ENCODE data around the gene RARB.

RARB gene

GRCh38 chr3:25582242-25582641 lies 154.2 kb downstream of the RARB start:
- no peak for DNase-seq

DNA sequence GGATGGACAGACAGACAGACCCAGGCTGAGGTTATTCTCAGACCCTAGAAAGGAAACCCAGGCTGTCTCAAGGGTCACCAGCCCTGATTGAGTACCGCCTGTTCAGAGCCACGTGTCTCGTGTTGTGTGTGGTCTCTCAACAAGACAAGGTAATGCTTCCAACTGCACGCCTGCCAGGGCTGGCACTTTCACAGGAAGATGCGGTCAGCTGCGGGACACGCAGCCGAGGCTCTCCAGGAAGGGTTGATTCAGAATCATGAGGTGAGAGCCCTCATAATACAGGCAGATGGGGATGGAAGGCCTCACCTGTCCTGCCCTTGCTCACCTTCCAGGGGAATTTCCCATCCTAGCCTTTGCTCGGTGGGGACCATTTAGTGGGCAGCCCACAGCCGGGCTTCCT lies 155.3 kb downstream of the RARB start:
- DNase-seq = no peak

DNA sequence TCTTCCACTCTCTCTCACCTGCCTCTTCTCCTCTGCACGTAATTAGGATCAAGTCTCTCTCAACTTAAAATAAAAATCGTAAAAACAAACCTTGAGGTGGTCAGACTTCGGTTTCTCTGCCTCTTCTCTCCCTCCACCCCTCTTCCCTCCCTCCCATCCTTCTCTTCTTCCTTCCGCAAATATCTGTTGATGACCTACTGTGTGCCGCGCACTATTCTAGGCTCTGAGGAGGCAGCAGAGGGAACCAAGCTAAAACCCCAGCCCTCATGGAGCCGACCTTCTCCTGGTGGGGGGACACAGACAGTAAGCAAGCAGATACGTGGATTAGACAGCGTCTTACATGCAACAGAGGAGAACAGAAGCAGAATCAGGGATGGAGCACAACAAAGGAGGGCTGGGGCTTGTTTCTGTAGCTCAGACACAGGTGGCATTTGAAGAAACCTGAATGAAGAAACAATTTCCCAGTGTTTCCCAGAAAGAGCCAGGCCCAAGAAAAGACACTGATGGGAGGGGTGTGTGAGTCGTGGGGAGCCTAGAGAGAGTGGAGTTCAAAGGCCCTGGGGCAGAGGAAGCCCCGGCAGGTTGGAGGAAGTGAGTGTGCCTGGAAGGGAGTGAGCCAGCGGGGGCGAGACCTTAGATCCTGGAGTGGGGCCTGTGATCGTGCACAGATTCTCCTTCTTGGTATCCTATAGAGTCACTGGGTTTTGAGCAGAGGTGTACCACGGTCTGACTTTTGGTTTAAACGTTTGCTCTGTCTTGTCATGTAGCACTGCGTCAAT lies 156.1 kb downstream of the RARB start:
- DNase-seq = no peak

GRCh38 chr3:25585361-25586166 lies 157.5 kb downstream of the RARB start:
- no peak for DNase-seq

DNA sequence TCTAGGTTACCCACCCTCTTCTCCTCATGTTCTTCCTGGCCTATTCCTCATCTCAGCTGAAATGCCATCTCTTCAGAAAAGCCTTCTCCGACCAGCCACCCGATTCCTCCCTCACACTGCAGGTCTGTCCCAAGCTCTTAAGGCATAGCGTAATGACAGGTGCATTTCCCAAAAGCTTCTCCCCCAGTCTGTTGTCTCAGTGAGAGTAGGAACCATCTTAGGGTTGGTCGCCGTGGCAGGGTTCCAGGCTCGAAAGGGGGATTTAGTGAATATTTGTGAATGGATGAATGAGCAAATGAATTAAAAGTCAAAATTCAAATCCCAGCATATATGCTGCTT lies 158.1 kb downstream of the RARB start:
- no peak for DNase-seq

GRCh38 chr3:25586553-25586952 lies 158.5 kb downstream of the RARB start:
- DNase-seq = no peak

DNA sequence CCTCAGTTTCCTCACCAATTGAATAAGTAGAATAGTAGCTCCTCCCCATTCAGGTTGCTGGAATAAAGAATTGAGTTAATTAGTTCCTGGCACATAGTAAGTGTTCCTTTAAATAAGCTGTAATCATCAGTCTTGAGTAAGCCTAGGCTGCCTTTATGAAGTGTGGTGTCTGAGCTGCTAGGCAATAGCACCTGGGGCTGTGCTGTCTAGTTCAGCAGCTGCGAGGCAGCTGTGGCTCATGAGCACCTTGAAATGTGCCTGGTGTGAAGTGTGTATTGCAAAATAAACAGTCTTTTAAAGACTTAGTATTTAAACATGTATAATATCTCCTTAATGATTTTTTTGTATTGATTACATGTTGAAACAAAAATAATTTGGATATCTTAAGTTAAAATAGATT lies 159.0 kb downstream of the RARB start:
- no peak for DNase-seq

GRCh38 chr3:25587526-25587925 lies 159.5 kb downstream of the RARB start:
- DNase-seq = no peak

DNA sequence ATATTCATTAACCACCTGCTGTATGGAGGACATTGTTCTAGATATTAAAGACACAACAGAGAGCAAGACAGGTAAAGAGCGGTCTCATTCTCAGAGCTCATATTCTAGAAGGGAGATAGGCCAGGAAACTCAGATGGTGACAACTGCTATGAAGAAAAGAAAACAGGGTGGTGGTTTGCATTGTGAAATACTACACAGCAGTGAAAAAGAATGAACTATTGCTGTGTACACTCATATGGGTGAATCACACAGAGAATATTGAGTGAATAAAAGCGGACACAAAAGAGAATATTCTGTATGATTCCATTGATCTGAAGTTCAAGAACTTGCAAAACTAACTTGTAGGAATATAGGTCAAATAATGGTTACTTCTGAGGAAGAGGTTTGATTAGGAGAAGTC lies 159.9 kb downstream of the RARB start:
- DNase-seq = no peak

DNA sequence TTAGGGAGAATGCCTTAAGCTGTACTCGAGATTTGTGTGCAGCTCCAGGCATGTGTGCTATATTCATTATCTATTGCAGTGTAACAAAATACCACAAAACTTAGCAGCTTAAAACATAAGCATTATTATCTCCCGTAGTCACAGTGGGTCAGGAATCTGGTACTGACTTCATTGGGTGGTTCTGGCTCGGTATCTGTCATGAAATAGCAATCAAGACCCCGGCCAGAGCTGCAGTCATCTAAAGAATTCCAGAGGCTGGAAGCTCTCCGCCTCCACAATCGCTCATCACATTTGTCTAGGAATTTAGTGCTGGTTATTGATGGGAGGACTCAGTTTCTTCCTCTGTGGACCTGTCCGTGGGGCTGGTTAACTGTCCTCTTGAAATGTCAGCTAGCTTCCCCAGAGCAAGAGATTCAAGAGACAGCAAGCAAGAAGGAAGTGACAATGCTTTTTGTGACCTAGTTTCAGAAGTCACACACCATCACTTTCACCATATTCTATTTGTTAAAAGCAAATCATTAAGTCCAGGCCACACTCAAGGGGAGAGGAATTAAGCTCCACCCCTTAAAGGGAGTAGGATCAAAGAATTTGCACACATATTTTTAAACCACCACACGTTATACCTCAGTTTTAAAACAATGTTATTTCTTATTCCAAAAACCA lies 160.5 kb downstream of the RARB start:
- no peak for DNase-seq

DNA sequence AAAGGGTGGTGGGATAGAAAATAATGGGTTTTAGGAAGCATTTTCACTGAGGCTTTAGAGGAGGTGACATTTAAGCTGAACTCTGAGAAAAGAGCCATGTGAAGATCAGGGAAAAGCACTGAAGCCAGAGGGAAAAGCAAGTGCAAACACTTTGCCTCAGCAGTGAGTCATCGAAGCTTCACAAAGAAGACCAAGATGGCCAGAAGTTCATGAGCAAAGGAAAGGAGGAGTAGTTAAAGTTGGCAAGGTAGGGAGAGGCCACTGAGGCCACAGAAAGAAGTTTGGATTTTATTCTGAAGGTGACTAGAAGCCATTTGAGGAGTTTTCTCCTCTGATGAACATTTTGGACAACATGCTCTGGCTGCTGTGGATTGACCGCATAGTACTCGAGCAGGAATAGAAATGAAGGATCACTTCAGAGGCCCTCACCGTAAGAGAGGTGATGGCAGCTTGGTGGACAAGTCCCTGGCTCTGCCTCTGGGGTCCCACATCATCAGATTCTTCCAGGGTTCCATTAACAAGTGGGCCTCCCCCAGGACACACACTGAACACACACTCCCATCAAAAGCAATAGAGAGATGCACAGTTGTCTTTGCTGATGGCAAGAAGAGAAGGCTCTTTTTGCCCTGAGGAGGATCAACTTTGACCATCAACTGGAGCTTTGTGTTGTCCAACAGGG lies 161.2 kb downstream of the RARB start:
- DNase-seq = no peak

- DNase-seq = no peak
Observed at GRCh38 chr3:25589783-25590258, 161.8 kb downstream of the RARB start.

DNA sequence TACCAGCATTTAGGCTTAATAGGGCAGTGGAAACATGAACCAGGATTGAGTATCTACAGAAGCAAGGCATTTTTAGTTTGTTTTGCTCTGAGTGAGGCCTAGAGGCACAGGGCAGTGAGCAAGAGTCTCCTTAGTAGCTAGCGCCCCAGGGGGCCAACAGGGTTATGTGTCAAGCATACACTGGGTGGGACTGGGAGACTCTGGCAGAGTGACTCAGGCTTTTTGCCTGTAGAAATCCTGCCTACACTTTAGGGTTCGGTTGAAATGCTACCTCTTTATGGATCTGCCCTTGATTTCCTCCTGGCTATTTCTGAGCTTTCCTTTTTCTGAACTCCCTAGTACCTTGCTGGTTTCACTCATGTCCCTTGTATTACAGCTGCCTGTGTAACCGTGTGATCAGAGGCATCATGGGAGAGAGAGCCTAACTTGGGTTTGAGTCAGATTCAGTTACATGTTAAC lies 164.5 kb downstream of the RARB start:
- DNase-seq = no peak

DNA sequence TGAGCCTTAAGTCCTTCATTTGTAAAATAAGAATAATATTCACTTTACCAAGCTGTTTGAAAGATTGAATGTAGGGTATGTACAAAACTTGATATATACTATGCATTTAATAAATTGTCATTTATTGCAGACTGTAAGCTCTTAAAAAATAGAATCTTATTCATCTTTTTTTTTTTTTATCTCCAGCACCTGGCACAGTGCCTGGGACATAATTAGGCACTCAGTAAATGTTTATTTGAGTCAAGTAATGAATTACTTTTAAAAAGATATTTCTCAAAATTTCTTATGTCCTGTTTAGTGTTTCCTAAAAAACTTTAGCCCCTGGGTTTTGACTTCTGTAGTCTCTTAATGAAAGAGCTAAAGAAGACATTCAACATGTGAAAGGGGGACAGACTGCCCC lies 164.9 kb downstream of the RARB start:
- no peak for DNase-seq

DNA sequence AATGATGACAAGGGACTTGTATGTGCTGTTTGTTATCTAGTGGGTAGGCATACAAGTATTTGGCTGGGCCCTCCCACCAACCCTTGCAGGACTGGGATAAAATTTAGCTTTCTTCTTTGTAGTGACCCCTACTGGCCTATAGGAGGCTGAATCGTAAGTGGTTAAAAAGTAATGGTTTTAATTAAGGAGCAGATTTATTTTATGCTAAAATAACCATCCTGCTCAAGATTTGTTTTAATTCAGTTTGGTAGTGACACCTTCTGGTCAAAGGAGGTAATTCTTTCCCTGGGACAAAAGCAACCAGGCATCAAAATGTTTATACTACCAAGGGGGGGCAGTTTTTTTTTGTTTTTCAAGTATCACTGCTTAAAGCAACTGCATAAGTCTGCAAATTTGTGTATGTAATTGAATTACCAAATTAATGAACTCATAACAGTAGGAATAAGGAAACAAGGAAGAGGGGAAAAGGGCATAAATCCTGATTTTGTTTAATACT lies 166.0 kb downstream of the RARB start:
- DNase-seq = no peak

GRCh38 chr3:25597535-25598101 lies 169.6 kb downstream of the RARB start:
- DNase-seq = no peak

DNA sequence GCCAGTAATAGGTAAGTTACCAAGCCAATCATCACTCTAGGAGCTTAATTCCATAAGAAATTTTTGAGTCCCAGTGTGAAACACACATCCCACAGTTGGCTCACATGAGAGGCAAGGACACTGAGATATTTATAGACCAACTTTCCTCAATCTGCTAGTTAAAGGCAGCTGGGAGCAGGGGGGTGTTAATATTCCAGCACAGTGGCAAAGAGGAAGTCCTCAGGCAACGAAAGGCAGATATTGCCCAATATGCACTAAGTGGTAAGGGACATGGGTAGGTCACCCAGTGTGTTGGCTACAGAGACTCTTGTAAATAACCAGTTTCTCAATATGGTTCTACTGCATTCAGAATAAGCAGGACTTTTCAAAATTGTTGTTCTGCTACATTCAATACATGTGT lies 175.6 kb downstream of the RARB start:
- DNase-seq = no peak

DNA sequence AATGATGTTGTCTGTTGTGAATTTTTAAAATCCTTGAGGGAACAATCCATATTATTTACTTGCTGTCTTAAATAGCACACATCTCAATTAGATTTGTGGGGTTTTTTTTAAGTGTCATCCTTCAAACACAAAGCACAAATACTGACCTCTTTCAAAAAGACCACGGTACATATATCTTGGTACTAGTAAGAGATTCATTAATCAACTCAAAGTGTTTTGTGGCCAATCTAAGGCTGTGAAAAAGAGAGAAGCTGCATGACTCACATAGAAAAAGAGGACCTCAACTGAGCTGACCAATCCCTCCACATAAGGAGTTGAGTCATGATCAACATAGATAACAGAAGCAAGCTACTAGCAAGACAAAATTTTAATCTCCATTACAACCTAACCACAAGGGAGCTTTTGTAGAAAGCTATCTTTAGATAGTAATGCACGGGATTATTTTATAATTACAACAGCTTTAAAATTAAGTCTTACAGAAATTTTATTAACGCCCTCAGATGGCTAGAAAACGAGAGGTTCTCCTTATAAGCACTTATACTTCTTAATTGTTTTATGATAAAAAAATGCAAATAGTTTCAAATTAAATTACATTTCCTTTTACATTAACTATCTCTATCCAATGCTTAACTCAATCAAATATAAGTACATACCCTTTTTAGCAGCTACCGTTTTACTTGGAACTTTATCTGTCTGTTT lies 176.2 kb downstream of the RARB start:
- no peak for DNase-seq

- DNase-seq = no peak
Observed at GRCh38 chr3:25610167-25610566, 182.1 kb downstream of the RARB start.

DNA sequence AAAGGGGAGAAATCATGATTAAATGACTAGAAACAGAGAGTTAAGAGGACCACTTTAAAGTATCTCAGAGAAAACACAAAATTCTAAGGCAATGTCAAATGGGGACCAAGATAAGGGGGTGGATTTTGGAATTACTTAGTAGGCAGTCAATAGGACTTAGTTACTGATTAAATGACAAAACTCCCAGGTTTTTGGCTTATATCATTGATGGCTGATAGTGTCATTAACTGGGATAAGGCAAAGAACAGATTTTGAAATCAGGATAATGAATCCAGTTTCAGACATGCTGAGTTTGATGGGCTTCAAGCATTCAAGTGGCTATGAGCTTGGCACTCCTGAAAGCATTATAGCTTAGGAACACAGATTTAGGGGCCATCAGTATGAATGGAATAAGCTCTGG lies 182.7 kb downstream of the RARB start:
- no peak for DNase-seq

- no peak for DNase-seq
Observed at GRCh38 chr3:25611193-25611592, 183.1 kb downstream of the RARB start.

GRCh38 chr3:25618028-25618427 lies 190.0 kb downstream of the RARB start:
- no peak for DNase-seq

Measured in activated CD8-positive, alpha-beta memory T cell treated with anti-CD3 and anti-CD28 coated beads, Interleukin-2, amount 50 U/mL, for 48 hours (primary cell).